ENCODE measurements around the gene METAP1.
"Not testable (repeated sequence)": the region's sequence is repeated elsewhere in the genome, so short reads cannot be mapped to it uniquely, and the experiment has no call there.

METAP1 gene

GRCh38 chr4:99102634-99103033 is 107.1 kb downstream of the METAP1 start:
- no peak for DNase-seq

GRCh38 chr4:99103166-99103565 is 107.6 kb downstream of the METAP1 start:
- DNase-seq, result no peak

DNA sequence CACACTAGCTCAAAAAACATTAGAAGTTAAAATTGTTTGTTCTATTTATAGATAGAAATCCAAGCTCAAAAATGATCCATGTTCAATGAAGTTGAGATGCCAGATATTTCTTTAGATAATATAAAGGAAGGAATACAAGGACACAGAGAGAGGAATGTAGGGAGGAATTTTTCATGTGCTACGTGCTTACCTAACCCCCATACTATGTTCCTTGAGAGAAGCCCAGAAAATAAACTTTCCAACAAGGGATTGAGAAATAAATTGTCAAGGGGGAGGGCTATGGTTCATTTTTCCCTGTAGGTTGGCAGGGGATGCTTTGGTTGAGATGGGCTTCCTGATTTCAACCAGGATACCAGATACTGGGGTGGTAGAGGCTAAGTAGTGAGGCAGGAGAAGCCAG is 108.6 kb downstream of the METAP1 start:
- DNase-seq, result no peak

- not testable (repeated sequence) for DNase-seq
These were observed 113.8 kb downstream of the METAP1 start for GRCh38 chr4:99109286-99109685.
